ENCODE results near the gene SHMT2.

The SHMT2 gene

GRCh38 chr12:57193706-57194245 lies 35.7 kb upstream of the SHMT2 start:
- H3K4me1 Mint-ChIP-seq (ENCODE audit: low read depth) = no peaks in the 10 kb centered on the region
- H3K4me3 Mint-ChIP-seq = no peak overlapping the region
- no peaks in the 10 kb centered on the region for H3K27me3 Mint-ChIP-seq
- no peak overlapping the region for H3K27ac Mint-ChIP-seq
- no peaks in the 10 kb centered on the region for H3K36me3 Mint-ChIP-seq (ENCODE audit: low read depth)
- no peaks in the 10 kb centered on the region for H3K9me3 Mint-ChIP-seq

GRCh38 chr12:57194253-57194652 lies 35.3 kb upstream of the SHMT2 start:
- Mint-ChIP-seq H3K9me3 (no peaks in the 10 kb centered on the region), H3K27ac (no peak overlapping the region), H3K27me3 (no peaks in the 10 kb centered on the region), H3K4me3 (no peak overlapping the region), H3K36me3 (ENCODE audit: low read depth) (no peaks in the 10 kb centered on the region), H3K4me1 (ENCODE audit: low read depth) (no peaks in the 10 kb centered on the region)

- H3K27me3 Mint-ChIP-seq = no peaks in the 10 kb centered on the region
- H3K4me3 Mint-ChIP-seq = no peak overlapping the region
- no peak overlapping the region for H3K27ac Mint-ChIP-seq
- no peaks in the 10 kb centered on the region for H3K36me3 Mint-ChIP-seq (ENCODE audit: low read depth)
- H3K4me1 Mint-ChIP-seq (ENCODE audit: low read depth) = no peaks in the 10 kb centered on the region
- no peaks in the 10 kb centered on the region for H3K9me3 Mint-ChIP-seq
These were observed 34.3 kb upstream of the SHMT2 start for GRCh38 chr12:57195186-57195585.

GRCh38 chr12:57195611-57196371 lies 33.7 kb upstream of the SHMT2 start:
- Mint-ChIP-seq H3K36me3 (ENCODE audit: low read depth) (no peaks in the 10 kb centered on the region), H3K27ac (no peak overlapping the region), H3K4me1 (ENCODE audit: low read depth) (no peaks in the 10 kb centered on the region), H3K4me3 (no peak overlapping the region), H3K9me3 (no peaks in the 10 kb centered on the region), H3K27me3 (no peaks in the 10 kb centered on the region)

GRCh38 chr12:57196439-57196838 lies 33.1 kb upstream of the SHMT2 start:
- H3K27ac Mint-ChIP-seq = no peak overlapping the region
- no peaks in the 10 kb centered on the region for H3K27me3 Mint-ChIP-seq
- H3K4me3 Mint-ChIP-seq = no peak overlapping the region
- H3K4me1 Mint-ChIP-seq (ENCODE audit: low read depth) = no peaks in the 10 kb centered on the region
- no peaks in the 10 kb centered on the region for H3K9me3 Mint-ChIP-seq
- H3K36me3 Mint-ChIP-seq (ENCODE audit: low read depth) = no peaks in the 10 kb centered on the region

GRCh38 chr12:57196956-57197355 lies 32.6 kb upstream of the SHMT2 start:
- Mint-ChIP-seq H3K9me3 (no peaks in the 10 kb centered on the region), H3K27me3 (no peaks in the 10 kb centered on the region), H3K36me3 (ENCODE audit: low read depth) (no peaks in the 10 kb centered on the region), H3K4me3 (no peak overlapping the region), H3K4me1 (ENCODE audit: low read depth) (no peaks in the 10 kb centered on the region), H3K27ac (no peak overlapping the region)

- no peak overlapping the region for H3K27ac Mint-ChIP-seq
- no peaks in the 10 kb centered on the region for H3K9me3 Mint-ChIP-seq
- no peaks in the 10 kb centered on the region for H3K4me1 Mint-ChIP-seq (ENCODE audit: low read depth)
- no peak overlapping the region for H3K4me3 Mint-ChIP-seq
- H3K36me3 Mint-ChIP-seq (ENCODE audit: low read depth) = no peaks in the 10 kb centered on the region
- no peaks in the 10 kb centered on the region for H3K27me3 Mint-ChIP-seq
These were observed 31.2 kb upstream of the SHMT2 start for GRCh38 chr12:57198329-57198728.

- H3K4me1 Mint-ChIP-seq (ENCODE audit: low read depth) = no peaks in the 10 kb centered on the region
- H3K9me3 Mint-ChIP-seq = no peaks in the 10 kb centered on the region
- no peaks in the 10 kb centered on the region for H3K36me3 Mint-ChIP-seq (ENCODE audit: low read depth)
- H3K27me3 Mint-ChIP-seq = no peaks in the 10 kb centered on the region
- H3K4me3 Mint-ChIP-seq = no peak overlapping the region
- no peak overlapping the region for H3K27ac Mint-ChIP-seq
These were observed 30.3 kb upstream of the SHMT2 start for GRCh38 chr12:57199191-57199590.

GRCh38 chr12:57200497-57200896 lies 29.0 kb upstream of the SHMT2 start:
- H3K27me3 Mint-ChIP-seq = no peaks in the 10 kb centered on the region
- H3K27ac Mint-ChIP-seq = no peak overlapping the region

GRCh38 chr12:57201219-57201618 lies 28.3 kb upstream of the SHMT2 start:
- H3K27me3 Mint-ChIP-seq = no peaks in the 10 kb centered on the region
- H3K4me3 Mint-ChIP-seq = no peak overlapping the region
- no peaks in the 10 kb centered on the region for H3K36me3 Mint-ChIP-seq (ENCODE audit: low read depth)
- no peaks in the 10 kb centered on the region for H3K9me3 Mint-ChIP-seq
- H3K27ac Mint-ChIP-seq = no peak overlapping the region
- H3K4me1 Mint-ChIP-seq (ENCODE audit: low read depth) = no peaks in the 10 kb centered on the region

More at GRCh38 chr12:57200497-57200896, 29.0 kb upstream of the SHMT2 start:
- Mint-ChIP-seq H3K4me3 (no peak overlapping the region), H3K36me3 (ENCODE audit: low read depth) (no peaks in the 10 kb centered on the region), H3K9me3 (no peaks in the 10 kb centered on the region), H3K4me1 (ENCODE audit: low read depth) (no peaks in the 10 kb centered on the region)

GRCh38 chr12:57201631-57202030 lies 27.9 kb upstream of the SHMT2 start:
- H3K27me3 Mint-ChIP-seq = no peaks in the 10 kb centered on the region
- no peaks in the 10 kb centered on the region for H3K4me1 Mint-ChIP-seq (ENCODE audit: low read depth)
- H3K36me3 Mint-ChIP-seq (ENCODE audit: low read depth) = no peaks in the 10 kb centered on the region
- H3K27ac Mint-ChIP-seq = no peak overlapping the region
- H3K4me3 Mint-ChIP-seq = no peak overlapping the region
- no peaks in the 10 kb centered on the region for H3K9me3 Mint-ChIP-seq

GRCh38 chr12:57202321-57202720 lies 27.2 kb upstream of the SHMT2 start:
- H3K27me3 Mint-ChIP-seq = no peaks in the 10 kb centered on the region
- H3K27ac Mint-ChIP-seq = no peak overlapping the region
- no peaks in the 10 kb centered on the region for H3K9me3 Mint-ChIP-seq
- H3K4me1 Mint-ChIP-seq (ENCODE audit: low read depth) = no peaks in the 10 kb centered on the region
- H3K4me3 Mint-ChIP-seq = no peak overlapping the region
- no peaks in the 10 kb centered on the region for H3K36me3 Mint-ChIP-seq (ENCODE audit: low read depth)

GRCh38 chr12:57203201-57203600 lies 26.3 kb upstream of the SHMT2 start:
- H3K4me3 Mint-ChIP-seq = no peak overlapping the region
- no peak overlapping the region for H3K27ac Mint-ChIP-seq
- H3K36me3 Mint-ChIP-seq (ENCODE audit: low read depth) = no peaks in the 10 kb centered on the region
- H3K4me1 Mint-ChIP-seq (ENCODE audit: low read depth) = no peaks in the 10 kb centered on the region
- H3K27me3 Mint-ChIP-seq = no peaks in the 10 kb centered on the region
- no peaks in the 10 kb centered on the region for H3K9me3 Mint-ChIP-seq

GRCh38 chr12:57203791-57204190 lies 25.7 kb upstream of the SHMT2 start:
- Mint-ChIP-seq H3K4me3 (no peak overlapping the region), H3K36me3 (ENCODE audit: low read depth) (no peaks in the 10 kb centered on the region), H3K4me1 (ENCODE audit: low read depth) (no peaks in the 10 kb centered on the region), H3K9me3 (no peaks in the 10 kb centered on the region), H3K27me3 (no peaks in the 10 kb centered on the region), H3K27ac (no peak overlapping the region)

- Mint-ChIP-seq H3K4me3 (no peak overlapping the region), H3K27me3 (no peaks in the 10 kb centered on the region), H3K36me3 (ENCODE audit: low read depth) (no peaks in the 10 kb centered on the region), H3K9me3 (no peaks in the 10 kb centered on the region), H3K4me1 (ENCODE audit: low read depth) (no peaks in the 10 kb centered on the region), H3K27ac (no peak overlapping the region)
These were observed 25.1 kb upstream of the SHMT2 start for GRCh38 chr12:57204454-57204853.

GRCh38 chr12:57205186-57205585 lies 24.3 kb upstream of the SHMT2 start:
- Mint-ChIP-seq H3K27ac (no peak overlapping the region), H3K4me1 (ENCODE audit: low read depth) (no peaks in the 10 kb centered on the region), H3K36me3 (ENCODE audit: low read depth) (no peaks in the 10 kb centered on the region), H3K27me3 (no peaks in the 10 kb centered on the region), H3K9me3 (no peaks in the 10 kb centered on the region), H3K4me3 (no peak overlapping the region)

Measured in stimulated activated naive CD8-positive, alpha-beta T cell treated with anti-CD3 and anti-CD28 coated beads, Interleukin-15, Interleukin-2, amounts not matched to agents 100 ng/mL and 50 ng/mL, for 24 hours (primary cell).